ENCODE data around the gene TAL2.

DNA sequence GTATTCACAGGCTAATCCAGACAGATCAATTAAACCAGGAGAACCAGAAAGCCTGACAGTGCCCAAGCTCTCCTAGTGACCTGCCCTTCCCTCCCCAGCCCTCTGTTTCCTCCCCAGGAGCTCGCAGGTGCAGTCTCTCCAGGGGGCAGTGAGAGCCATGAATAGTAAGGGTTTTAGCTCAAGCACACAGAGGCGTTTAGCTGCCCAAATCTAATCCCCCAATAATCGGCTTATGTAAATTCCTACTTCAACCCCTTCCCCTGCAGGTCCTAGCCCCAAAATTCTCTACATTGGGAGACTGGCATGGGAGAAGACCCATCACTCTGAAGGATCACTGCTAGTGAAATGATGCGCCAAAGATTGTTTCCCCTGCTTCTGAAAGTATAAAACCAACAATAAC lies 10.5 kb upstream of the TAL2 start:
- TF ChIP-seq, protein P1, sequence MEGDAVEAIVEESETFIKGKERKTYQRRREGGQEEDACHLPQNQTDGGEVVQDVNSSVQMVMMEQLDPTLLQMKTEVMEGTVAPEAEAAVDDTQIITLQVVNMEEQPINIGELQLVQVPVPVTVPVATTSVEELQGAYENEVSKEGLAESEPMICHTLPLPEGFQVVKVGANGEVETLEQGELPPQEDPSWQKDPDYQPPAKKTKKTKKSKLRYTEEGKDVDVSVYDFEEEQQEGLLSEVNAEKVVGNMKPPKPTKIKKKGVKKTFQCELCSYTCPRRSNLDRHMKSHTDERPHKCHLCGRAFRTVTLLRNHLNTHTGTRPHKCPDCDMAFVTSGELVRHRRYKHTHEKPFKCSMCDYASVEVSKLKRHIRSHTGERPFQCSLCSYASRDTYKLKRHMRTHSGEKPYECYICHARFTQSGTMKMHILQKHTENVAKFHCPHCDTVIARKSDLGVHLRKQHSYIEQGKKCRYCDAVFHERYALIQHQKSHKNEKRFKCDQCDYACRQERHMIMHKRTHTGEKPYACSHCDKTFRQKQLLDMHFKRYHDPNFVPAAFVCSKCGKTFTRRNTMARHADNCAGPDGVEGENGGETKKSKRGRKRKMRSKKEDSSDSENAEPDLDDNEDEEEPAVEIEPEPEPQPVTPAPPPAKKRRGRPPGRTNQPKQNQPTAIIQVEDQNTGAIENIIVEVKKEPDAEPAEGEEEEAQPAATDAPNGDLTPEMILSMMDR (IDR thresholded peaks at IDR 0.05) = no peak
- no peak for TF ChIP-seq POLR2A (IDR thresholded peaks at IDR 0.05)

Data from ovary (tissue), 3 donors.